ENCODE measurements around the gene SORT1. TPM values are rescaled to one million over a fixed set of nuclear protein-coding genes. Genes with fewer than 3 reads are reported as not detected.

SORT1 gene
- total and polyA plus RNA-seq, 2 of the 13 experiments (the other 11 are each of a cell fraction or from before 2014, with no cell fraction given) = 32.4 to 93.0 TPM

DNA sequence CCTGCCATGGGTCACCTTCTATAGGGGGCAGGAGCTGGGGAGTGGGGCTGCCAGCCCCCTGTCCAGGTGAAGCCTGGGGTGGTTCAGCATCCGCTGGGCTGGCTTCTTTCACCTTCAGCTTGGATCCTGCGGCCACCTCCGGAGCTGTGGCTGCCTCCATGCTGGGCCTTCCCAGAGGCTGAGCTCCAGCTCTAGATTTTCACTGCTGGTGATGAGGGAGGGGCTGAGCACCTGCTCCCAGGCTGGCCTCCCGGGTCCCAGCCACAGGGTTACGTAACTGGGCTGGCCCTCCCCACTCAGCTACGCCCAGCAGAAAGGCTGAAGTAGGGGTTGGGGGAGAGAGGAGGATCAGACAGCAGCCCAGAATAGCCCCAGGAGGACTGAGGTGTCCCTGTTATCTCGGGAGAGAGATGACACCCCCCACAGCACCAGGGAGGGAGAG is 90.9 kb downstream of the SORT1 start, which contains the start of gene MYBPHL (continued):
- TF ChIP-seq, protein P1, sequence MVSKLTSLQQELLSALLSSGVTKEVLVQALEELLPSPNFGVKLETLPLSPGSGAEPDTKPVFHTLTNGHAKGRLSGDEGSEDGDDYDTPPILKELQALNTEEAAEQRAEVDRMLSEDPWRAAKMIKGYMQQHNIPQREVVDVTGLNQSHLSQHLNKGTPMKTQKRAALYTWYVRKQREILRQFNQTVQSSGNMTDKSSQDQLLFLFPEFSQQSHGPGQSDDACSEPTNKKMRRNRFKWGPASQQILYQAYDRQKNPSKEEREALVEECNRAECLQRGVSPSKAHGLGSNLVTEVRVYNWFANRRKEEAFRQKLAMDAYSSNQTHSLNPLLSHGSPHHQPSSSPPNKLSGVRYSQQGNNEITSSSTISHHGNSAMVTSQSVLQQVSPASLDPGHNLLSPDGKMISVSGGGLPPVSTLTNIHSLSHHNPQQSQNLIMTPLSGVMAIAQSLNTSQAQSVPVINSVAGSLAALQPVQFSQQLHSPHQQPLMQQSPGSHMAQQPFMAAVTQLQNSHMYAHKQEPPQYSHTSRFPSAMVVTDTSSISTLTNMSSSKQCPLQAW (CRISPR knock-in tag; IDR thresholded peaks at IDR 0.05) = no peak
- peak; percentile 80; the same call in 1 of the 2 replicates for TF ChIP-seq ZBTB7A (CRISPR knock-in tag; IDR thresholded peaks at IDR 0.05)
- TF ChIP-seq, protein P2, sequence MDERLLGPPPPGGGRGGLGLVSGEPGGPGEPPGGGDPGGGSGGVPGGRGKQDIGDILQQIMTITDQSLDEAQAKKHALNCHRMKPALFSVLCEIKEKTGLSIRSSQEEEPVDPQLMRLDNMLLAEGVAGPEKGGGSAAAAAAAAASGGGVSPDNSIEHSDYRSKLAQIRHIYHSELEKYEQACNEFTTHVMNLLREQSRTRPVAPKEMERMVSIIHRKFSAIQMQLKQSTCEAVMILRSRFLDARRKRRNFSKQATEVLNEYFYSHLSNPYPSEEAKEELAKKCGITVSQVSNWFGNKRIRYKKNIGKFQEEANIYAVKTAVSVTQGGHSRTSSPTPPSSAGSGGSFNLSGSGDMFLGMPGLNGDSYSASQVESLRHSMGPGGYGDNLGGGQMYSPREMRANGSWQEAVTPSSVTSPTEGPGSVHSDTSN (CRISPR knock-in tag; IDR thresholded peaks at IDR 0.05) = no peak
- TF ChIP-seq DNMT1 (CRISPR knock-in tag; IDR thresholded peaks at IDR 0.05) = no peak
- TF ChIP-seq PRMT3 (CRISPR knock-in tag; IDR thresholded peaks at IDR 0.05; ENCODE audit: borderline replicate concordance, low read depth) = no peak
- no peak for TF ChIP-seq ARHGAP35 (CRISPR knock-in tag; IDR thresholded peaks at IDR 0.05; ENCODE audit: borderline replicate concordance)
- no peak for TF ChIP-seq U2AF1 (optimal IDR thresholded peaks at IDR 0.05; ENCODE audit: low read depth, low read length)
- TF ChIP-seq MED1 (CRISPR knock-in tag; IDR thresholded peaks at IDR 0.05) = 0 out of 2 replicates have a peak, but pooled peaks have one; percentile 25
- TF ChIP-seq, protein P3, sequence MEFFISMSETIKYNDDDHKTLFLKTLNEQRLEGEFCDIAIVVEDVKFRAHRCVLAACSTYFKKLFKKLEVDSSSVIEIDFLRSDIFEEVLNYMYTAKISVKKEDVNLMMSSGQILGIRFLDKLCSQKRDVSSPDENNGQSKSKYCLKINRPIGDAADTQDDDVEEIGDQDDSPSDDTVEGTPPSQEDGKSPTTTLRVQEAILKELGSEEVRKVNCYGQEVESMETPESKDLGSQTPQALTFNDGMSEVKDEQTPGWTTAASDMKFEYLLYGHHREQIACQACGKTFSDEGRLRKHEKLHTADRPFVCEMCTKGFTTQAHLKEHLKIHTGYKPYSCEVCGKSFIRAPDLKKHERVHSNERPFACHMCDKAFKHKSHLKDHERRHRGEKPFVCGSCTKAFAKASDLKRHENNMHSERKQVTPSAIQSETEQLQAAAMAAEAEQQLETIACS (CRISPR knock-in tag; IDR thresholded peaks at IDR 0.05) = no peak
- TF ChIP-seq MBNL3 (CRISPR knock-in tag; conservative IDR thresholded peaks at IDR 0.05) = no peak
- TF ChIP-seq, protein P4, sequence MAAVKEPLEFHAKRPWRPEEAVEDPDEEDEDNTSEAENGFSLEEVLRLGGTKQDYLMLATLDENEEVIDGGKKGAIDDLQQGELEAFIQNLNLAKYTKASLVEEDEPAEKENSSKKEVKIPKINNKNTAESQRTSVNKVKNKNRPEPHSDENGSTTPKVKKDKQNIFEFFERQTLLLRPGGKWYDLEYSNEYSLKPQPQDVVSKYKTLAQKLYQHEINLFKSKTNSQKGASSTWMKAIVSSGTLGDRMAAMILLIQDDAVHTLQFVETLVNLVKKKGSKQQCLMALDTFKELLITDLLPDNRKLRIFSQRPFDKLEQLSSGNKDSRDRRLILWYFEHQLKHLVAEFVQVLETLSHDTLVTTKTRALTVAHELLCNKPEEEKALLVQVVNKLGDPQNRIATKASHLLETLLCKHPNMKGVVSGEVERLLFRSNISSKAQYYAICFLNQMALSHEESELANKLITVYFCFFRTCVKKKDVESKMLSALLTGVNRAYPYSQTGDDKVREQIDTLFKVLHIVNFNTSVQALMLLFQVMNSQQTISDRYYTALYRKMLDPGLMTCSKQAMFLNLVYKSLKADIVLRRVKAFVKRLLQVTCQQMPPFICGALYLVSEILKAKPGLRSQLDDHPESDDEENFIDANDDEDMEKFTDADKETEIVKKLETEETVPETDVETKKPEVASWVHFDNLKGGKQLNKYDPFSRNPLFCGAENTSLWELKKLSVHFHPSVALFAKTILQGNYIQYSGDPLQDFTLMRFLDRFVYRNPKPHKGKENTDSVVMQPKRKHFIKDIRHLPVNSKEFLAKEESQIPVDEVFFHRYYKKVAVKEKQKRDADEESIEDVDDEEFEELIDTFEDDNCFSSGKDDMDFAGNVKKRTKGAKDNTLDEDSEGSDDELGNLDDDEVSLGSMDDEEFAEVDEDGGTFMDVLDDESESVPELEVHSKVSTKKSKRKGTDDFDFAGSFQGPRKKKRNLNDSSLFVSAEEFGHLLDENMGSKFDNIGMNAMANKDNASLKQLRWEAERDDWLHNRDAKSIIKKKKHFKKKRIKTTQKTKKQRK (IDR thresholded peaks at IDR 0.05; ENCODE audit: low read length) = no peak
- TF ChIP-seq ZSCAN25 (CRISPR knock-in tag; IDR thresholded peaks at IDR 0.05) = no peak
- no peak for TF ChIP-seq SMYD3 (CRISPR knock-in tag; IDR thresholded peaks at IDR 0.05)
- TF ChIP-seq, protein P5, sequence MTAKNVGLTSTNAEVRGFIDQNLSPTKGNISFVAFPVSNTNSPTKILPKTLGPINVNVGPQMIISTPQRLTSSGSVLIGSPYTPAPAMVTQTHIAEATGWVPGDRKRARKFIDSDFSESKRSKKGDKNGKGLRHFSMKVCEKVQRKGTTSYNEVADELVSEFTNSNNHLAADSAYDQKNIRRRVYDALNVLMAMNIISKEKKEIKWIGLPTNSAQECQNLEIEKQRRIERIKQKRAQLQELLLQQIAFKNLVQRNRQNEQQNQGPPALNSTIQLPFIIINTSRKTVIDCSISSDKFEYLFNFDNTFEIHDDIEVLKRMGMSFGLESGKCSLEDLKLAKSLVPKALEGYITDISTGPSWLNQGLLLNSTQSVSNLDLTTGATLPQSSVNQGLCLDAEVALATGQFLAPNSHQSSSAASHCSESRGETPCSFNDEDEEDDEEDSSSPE (CRISPR knock-in tag; IDR thresholded peaks at IDR 0.05) = no peak
- no peak for TF ChIP-seq ZNF589 (CRISPR knock-in tag; conservative IDR thresholded peaks at IDR 0.05)
- TF ChIP-seq HOXA7 (CRISPR knock-in tag; IDR thresholded peaks at IDR 0.05) = no peak
- TF ChIP-seq AGO1 (IDR thresholded peaks at IDR 0.05; ENCODE audit: low read depth, low read length, poor library complexity, severe bottlenecking) = no peak
- TF ChIP-seq, protein P6, sequence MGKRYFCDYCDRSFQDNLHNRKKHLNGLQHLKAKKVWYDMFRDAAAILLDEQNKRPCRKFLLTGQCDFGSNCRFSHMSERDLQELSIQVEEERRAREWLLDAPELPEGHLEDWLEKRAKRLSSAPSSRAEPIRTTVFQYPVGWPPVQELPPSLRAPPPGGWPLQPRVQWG (CRISPR knock-in tag; IDR thresholded peaks at IDR 0.05; ENCODE audit: borderline replicate concordance, low read depth) = no peak
- no peak for TF ChIP-seq CHD2 (IDR thresholded peaks at IDR 0.05; ENCODE audit: low read depth, low read length)
- TF ChIP-seq SKI (IDR thresholded peaks at IDR 0.05; ENCODE audit: partially characterized antibody) = no peak
- TF ChIP-seq KDM5B (CRISPR knock-in tag; IDR thresholded peaks at IDR 0.05; ENCODE audit: borderline replicate concordance) = 0 out of 2 replicates have a peak, but pooled peaks have one; percentile 56
- no peak for TF ChIP-seq ZNF317 (CRISPR knock-in tag; IDR thresholded peaks at IDR 0.05)
